ENCODE measurements around the gene SGF29.
"Not testable (repeated sequence)": the region's sequence is repeated elsewhere in the genome, so short reads cannot be mapped to it uniquely, and the experiment has no call there.

The SGF29 gene

DNA sequence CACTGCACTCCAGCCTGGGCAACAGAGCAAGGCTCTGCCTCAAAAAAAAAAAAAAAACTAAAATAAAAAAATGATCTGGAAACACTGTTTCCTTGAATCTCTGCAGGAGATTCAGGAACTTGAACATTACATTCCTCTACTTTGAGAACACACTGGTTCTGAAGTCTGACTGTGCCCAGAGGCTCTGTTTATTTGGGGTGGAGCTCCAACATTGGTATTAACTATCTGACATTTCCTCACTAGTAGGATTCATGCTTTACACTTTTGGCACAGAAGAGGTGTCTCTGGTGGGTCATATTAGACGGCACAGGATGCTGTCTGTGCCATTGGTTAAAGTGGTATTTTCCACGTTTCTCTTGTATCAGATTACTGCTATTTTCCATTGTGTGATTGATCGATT, 32.7 kb downstream of the SGF29 start:
- no peak for TF ChIP-seq Cebpa-rat (IDR thresholded peaks at IDR 0.05)
- Histone ChIP-seq H4K20me1 (peaks cover 0 to 8% (median 0%) of the 10 kb centered on the region in 11 experiments; a peak in 4 of 22 replicates), H3K9me3 (replicated peaks in 1 of 11) (no peaks in the 10 kb centered on the region), H3K4me3 (no peak overlapping the region), H3K4me2 (peak overlapping the region in 2 of 11 experiments; percentile 2 to 29; a peak in 1 of 22 replicates), H3K27ac (no peak overlapping the region; a peak in 1 of 22 replicates), H3K9ac (peak overlapping the region in 1 of 11 experiments; percentile 51; a peak in 1 of 22 replicates), H3K4me1 (peaks cover 0 to 16% (median 0%) of the 10 kb centered on the region in 10 experiments; a peak in 6 of 20 replicates), H3K36me3 (peaks cover 91 to 100% (median 98%) of the 10 kb centered on the region in 11 experiments), H3K27me3 (no peaks in the 10 kb centered on the region)

DNA sequence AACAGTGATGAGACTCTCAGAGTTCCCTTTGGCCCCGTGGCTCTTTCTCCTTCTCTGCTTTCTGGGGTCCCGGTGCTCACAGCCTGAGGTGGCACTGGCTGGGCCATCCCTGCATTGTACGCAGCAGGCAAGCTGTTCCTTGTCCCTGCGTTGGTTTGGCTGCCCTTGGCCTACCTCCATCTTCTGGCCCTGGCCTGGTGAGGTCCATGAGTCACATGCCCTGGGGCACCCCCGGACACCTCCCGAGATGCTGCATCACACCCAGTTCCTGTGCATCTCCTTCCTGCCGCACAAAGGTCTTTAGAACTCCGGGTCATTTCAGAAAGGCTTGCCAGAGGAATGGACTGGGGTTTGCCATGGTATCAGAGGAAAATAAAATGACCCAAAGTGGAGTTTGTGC, 33.7 kb downstream of the SGF29 start:
- Histone ChIP-seq H4K20me1 (peaks cover 0 to 8% (median 0%) of the 10 kb centered on the region in 11 experiments; a peak in 4 of 22 replicates), H3K4me1 (peaks cover 0 to 16% (median 0%) of the 10 kb centered on the region in 10 experiments; a peak in 6 of 20 replicates), H3K4me3 (no peak overlapping the region), H3K9me3 (replicated peaks in 1 of 11) (no peaks in the 10 kb centered on the region), H3K36me3 (peaks cover 87 to 100% (median 97%) of the 10 kb centered on the region in 11 experiments), H3K9ac (no peak overlapping the region), H3K27ac (no peak overlapping the region), H3K27me3 (no peaks in the 10 kb centered on the region), H3K4me2 (no peak overlapping the region; a peak in 1 of 22 replicates)
- no peak for TF ChIP-seq Cebpa-rat (IDR thresholded peaks at IDR 0.05)

DNA sequence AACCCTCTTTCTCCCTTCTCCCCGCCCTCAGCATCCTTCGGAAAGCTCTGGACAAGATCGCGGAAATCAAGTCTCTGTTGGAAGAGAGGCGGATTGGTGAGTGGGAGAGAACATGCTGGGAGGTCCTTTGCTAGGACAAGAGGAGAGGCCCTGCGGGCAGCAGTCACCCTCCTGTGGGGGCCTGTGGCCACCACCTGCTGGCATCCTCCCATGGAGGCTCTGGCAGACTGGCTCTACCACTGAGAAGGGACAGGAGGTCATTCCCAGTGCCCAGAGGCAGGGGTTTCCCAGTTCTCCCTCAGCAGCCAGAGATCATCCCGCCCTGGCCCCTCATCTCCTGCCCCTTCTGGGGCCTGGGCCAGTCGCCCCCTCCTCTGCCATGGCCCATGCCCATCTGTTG, 35.3 kb downstream of the SGF29 start:
- Histone ChIP-seq H3K9me3 (replicated peaks in 1 of 11) (no peaks in the 10 kb centered on the region), H3K4me2 (no peak overlapping the region), H3K36me3 (peaks cover 74 to 94% (median 88%) of the 10 kb centered on the region in 11 experiments), H3K4me1 (peaks cover 0 to 16% (median 0%) of the 10 kb centered on the region in 10 experiments; a peak in 6 of 20 replicates), H3K9ac (no peak overlapping the region), H3K27me3 (no peaks in the 10 kb centered on the region), H3K27ac (no peak overlapping the region), H4K20me1 (peaks cover 0 to 8% (median 0%) of the 10 kb centered on the region in 11 experiments; a peak in 3 of 22 replicates), H3K4me3 (no peak overlapping the region)
- TF ChIP-seq Cebpa-rat (IDR thresholded peaks at IDR 0.05) = no peak

DNA sequence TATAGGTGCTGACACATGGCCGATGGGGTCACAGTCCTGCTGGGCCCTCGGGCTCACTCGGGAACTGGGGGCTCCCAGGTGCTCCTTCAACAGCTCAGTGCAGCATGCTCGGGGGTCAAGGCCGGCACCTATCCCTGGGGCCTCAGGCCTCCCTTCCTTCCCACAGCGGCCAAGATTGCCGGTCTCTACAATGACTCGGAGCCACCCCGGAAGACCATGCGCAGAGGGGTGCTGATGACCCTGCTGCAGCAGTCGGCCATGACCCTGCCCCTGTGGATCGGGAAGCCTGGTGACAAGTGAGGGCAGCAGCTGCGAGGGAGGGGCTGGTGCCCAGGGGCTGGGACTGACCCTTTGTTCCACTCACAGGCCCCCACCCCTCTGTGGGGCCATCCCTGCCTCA, 36.2 kb downstream of the SGF29 start:
- peaks cover 0 to 16% (median 0%) of the 10 kb centered on the region in 10 experiments; a peak in 6 of 20 replicates for H3K4me1 ChIP-seq
- H4K20me1 ChIP-seq = peaks cover 0 to 8% (median 0%) of the 10 kb centered on the region in 11 experiments; a peak in 3 of 22 replicates
- H3K9ac ChIP-seq = no peak overlapping the region
- peaks cover 68 to 85% (median 80%) of the 10 kb centered on the region in 11 experiments for H3K36me3 ChIP-seq
- no peaks in the 10 kb centered on the region for H3K27me3 ChIP-seq
- H3K4me2 ChIP-seq = no peak overlapping the region
- no peak overlapping the region for H3K27ac ChIP-seq
- H3K4me3 ChIP-seq = no peak overlapping the region
- TF ChIP-seq Cebpa-rat (IDR thresholded peaks at IDR 0.05) = no peak
- H3K9me3 ChIP-seq (replicated peaks in 1 of 11) = no peaks in the 10 kb centered on the region

DNA sequence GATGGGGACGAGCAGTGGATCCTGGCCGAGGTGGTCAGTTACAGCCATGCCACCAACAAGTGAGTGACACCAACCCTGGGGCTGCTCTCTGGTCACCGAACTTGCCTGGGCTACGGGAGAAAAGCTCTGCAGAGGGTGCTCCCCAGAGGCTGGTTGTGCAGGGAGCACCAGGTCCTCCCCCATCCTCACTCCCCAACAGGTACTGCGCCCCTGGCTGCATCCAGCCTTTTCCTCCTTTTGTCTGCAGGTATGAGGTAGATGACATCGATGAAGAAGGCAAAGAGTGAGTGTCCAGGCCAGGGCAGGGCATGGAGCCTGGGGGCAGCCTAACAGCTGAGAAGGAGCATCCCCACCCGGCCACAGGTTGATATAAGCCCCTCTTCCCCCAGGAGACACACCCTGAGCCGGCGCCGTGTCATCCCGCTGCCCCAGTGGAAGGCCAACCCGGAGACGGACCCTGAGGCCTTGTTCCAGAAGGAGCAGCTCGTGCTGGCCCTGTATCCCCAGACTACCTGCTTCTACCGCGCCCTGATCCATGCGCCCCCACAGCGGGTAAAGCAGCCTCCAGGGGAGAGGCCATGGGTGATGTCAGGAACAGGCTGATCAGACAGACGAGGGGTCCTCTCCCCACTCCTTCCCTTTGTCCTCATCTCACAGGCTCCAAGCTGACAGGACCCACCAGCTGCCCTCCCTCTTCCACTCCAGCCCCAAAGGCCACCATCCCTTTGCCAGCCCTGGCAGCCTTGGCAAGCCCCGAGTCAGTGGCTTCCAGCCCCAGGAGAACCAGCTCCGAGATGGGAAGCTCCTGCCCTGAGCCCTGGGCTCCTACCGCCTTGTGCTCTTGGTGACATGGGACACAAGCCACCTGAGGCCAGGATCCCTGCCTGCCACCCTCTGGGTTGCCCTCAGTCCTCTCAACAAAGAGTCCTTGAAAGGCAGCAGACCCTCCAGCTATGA, 36.9 kb downstream of the SGF29 start:
- peaks cover 0 to 13% (median 0%) of the 10 kb centered on the region in 10 experiments; a peak in 6 of 20 replicates for H3K4me1 ChIP-seq
- TF ChIP-seq Cebpa-rat (IDR thresholded peaks at IDR 0.05) = no peak
- no peaks in the 10 kb centered on the region for H3K27me3 ChIP-seq
- H4K20me1 ChIP-seq = peaks cover 0 to 6% (median 0%) of the 10 kb centered on the region in 11 experiments; a peak in 3 of 22 replicates
- H3K36me3 ChIP-seq = peaks cover 61 to 78% (median 73%) of the 10 kb centered on the region in 11 experiments
- no peaks in the 10 kb centered on the region for H3K9me3 ChIP-seq (replicated peaks in 1 of 11)
- H3K9ac ChIP-seq = no peak overlapping the region
- H3K4me2 ChIP-seq = no peak overlapping the region
- H3K4me3 ChIP-seq = no peak overlapping the region
- H3K27ac ChIP-seq = peak overlapping the region in 1 of 11 experiments; percentile 18; a peak in 1 of 22 replicates

DNA sequence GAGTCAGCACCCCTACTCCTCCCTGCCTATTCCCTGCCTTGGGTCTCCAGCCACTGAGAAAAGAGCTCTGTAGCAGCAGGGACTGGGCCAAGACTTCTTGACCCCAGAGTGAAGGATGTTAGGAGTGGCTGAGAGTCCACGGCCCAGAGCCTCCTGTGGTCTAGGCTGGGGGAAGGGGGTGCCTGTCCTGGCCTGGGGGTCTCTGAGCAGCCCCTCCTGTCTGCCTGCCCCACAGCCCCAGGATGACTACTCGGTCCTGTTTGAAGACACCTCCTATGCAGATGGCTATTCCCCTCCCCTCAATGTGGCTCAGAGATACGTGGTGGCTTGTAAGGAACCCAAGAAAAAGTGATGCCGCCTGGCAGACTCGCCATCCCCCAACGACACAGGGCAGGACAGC, 37.6 kb downstream of the SGF29 start:
- no peaks in the 10 kb centered on the region for H3K27me3 ChIP-seq
- H4K20me1 ChIP-seq = peaks cover 0 to 6% (median 0%) of the 10 kb centered on the region in 11 experiments; a peak in 1 of 22 replicates
- H3K4me1 ChIP-seq = peaks cover 0 to 10% (median 4%) of the 10 kb centered on the region in 10 experiments; a peak in 18 of 20 replicates
- H3K4me3 ChIP-seq = no peak overlapping the region
- H3K36me3 ChIP-seq = peaks cover 54 to 71% (median 67%) of the 10 kb centered on the region in 11 experiments
- peak overlapping the region in 1 of 11 experiments; percentile 18; a peak in 1 of 22 replicates for H3K27ac ChIP-seq
- TF ChIP-seq Cebpa-rat (IDR thresholded peaks at IDR 0.05) = no peak
- H3K9me3 ChIP-seq (replicated peaks in 1 of 11) = no peaks in the 10 kb centered on the region
- no peak overlapping the region for H3K9ac ChIP-seq
- no peak overlapping the region for H3K4me2 ChIP-seq

DNA sequence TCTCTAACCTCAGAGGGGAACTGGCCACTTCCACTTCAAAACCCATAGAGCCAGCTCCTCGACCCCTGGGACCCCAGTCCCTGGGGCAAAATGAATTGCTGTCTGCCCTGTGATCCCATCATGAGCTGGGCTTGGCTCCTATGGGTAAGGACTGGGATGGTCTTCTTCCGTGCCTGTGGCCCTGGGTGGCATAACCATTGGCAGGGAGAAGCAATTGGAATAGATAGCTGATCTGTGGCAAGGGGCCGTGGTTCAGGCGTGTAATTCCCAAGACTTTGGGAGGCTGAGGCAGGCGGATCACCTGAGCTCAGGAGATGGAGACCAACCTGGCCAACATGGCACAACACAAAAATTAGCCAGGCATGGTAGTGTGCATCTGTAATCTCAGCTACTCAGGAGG, 38.8 kb downstream of the SGF29 start:
- H3K4me2 ChIP-seq = no peak overlapping the region
- no peak for TF ChIP-seq Cebpa-rat (IDR thresholded peaks at IDR 0.05)
- no peak overlapping the region for H3K27ac ChIP-seq
- H3K9me3 ChIP-seq (replicated peaks in 1 of 11) = no peaks in the 10 kb centered on the region
- peaks cover 43 to 59% (median 55%) of the 10 kb centered on the region in 11 experiments for H3K36me3 ChIP-seq
- H3K4me1 ChIP-seq = peaks cover 10 to 17% (median 15%) of the 10 kb centered on the region in 10 experiments
- H3K27me3 ChIP-seq = no peaks in the 10 kb centered on the region
- H4K20me1 ChIP-seq = peaks cover 0 to 6% (median 0%) of the 10 kb centered on the region in 11 experiments; a peak in 1 of 22 replicates
- H3K9ac ChIP-seq = no peak overlapping the region
- no peak overlapping the region for H3K4me3 ChIP-seq

DNA sequence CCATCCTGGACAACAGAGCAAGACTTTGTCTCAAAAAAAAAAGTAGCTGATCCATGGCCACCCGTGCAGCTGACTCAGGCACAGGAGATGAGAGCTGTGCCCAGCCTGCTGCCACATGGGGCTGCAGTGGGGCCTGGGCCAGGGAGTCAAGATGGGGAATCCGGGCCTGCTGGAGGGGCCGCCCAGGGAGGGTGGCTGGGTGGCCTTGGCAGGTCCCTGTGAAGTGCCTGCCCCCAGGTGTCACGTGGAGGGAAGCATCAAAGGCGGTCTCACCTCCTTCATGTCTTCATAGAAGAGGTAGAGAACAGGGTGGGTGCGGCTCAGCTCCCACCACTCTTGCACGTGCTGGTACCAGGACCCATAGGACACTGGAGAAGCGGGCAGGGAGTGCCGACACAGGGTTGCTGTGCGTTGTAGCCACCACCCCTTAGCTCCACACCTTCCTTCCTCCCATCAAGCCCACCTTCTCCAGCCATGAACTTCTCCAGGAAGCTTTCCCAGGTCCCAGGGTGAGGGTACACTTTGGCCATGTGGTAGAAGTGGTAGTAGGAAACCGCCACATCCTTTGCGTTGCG, 39.3 kb downstream of the SGF29 start:
- Histone ChIP-seq H3K27ac (no peak overlapping the region), H3K36me3 (peaks cover 39 to 54% (median 50%) of the 10 kb centered on the region in 11 experiments), H3K4me2 (no peak overlapping the region), H3K9ac (no peak overlapping the region), H3K4me1 (peaks cover 15 to 22% (median 20%) of the 10 kb centered on the region in 10 experiments), H3K9me3 (replicated peaks in 1 of 11) (no peaks in the 10 kb centered on the region), H3K4me3 (no peak overlapping the region), H3K27me3 (no peaks in the 10 kb centered on the region), H4K20me1 (peaks cover 0 to 6% (median 0%) of the 10 kb centered on the region in 11 experiments; a peak in 1 of 22 replicates)
- no peak for TF ChIP-seq Cebpa-rat (IDR thresholded peaks at IDR 0.05)

DNA sequence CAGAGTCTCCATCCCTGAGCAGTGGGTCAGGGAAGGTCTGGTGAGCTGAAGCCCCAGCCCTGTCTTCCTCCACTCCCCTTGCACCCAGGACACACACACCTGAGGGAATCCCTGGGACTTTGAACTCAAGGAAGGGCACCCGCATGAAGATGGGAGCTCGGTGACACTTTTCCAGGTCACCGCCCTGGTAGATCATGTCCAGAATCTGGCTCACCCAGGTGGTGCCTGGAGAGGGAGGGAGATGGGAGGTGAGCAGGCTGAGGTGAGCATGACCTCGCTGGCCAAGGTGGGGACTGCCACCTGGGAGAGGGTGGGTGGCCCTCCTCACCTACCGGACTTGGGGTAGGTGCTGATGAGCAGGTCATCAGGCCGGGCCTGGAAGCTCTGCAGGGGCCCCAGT, 41.7 kb downstream of the SGF29 start:
- H3K4me3 ChIP-seq; H3K27me3 ChIP-seq; H3K4me2 ChIP-seq; H3K9me3 ChIP-seq (replicated peaks in 1 of 11); H4K20me1 ChIP-seq; H3K27ac ChIP-seq; H3K9ac ChIP-seq: not testable (repeated sequence)
- H3K4me1 ChIP-seq = peaks cover 20 to 28% (median 24%) of the 10 kb centered on the region in 10 experiments
- peaks cover 18 to 30% (median 27%) of the 10 kb centered on the region in 11 experiments for H3K36me3 ChIP-seq
